ENCODE results near the gene ST6GALNAC4. TPM values are rescaled to one million over a fixed set of nuclear protein-coding genes. Genes with fewer than 3 reads are reported as not detected.

ST6GALNAC4 gene
- total RNA-seq, 6 donors from 2014 or later, result 41.3 to 105 (median 56.2) TPM

DNA sequence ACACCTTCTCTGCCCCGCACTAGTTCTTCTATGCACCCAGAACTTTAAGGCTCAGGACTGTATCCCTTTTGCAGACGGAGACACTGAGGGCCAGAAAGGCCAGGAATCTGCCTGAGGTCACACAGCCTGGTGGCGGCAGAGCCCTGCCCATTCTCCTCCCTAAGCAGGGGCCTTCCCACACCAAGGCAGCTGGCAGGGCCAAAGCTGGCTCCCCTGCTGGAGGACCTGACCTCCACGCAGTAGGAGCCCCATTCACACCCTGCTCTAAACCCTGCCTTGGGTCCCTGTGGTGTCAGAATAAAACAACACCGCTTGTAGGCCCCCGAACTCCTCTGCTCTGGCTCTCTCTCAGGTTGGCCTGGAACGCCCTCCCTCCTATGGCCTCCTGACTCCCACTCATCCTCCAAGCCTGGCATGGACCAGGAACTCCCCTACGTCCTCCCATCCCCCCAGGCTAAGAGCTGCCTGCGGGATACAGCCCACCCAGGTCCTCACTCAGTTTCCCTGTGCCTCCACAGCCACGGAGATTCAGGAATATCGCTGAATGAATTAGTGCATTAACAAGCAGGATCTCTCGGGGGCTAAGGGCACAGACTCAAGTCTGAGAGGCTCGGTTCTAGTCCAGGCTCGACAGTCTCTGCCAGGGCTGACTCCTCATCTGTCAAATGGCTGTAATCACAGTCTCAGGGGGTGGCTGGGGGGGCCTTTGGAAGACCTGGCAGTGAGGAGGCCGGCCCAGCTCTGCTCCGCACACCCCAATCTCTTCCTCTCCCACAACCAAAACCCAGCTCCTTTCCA is 20.2 kb downstream of the ST6GALNAC4 start:
- H3K4me3 ChIP-seq, result peak overlapping the region in 3 of 4 donors; percentile 4 to 98 (median 91)
- no peak for ATAC-seq (ENCODE audit: low FRiP score in 2 of 2)
- H3K36me3 ChIP-seq, result peaks cover 26 to 52% (median 40%) of the 10 kb centered on the region in 4 donors
- H3K4me1 ChIP-seq, result peaks cover 43 to 50% (median 48%) of the 10 kb centered on the region in 4 donors
- peak overlapping the region; percentile 92 to 98 (median 95) for H3K27ac ChIP-seq
- no peak for DNase-seq
- peaks cover 0 to 12% (median 4%) of the 10 kb centered on the region in 4 donors for H3K9me3 ChIP-seq
- TF ChIP-seq, protein P1, sequence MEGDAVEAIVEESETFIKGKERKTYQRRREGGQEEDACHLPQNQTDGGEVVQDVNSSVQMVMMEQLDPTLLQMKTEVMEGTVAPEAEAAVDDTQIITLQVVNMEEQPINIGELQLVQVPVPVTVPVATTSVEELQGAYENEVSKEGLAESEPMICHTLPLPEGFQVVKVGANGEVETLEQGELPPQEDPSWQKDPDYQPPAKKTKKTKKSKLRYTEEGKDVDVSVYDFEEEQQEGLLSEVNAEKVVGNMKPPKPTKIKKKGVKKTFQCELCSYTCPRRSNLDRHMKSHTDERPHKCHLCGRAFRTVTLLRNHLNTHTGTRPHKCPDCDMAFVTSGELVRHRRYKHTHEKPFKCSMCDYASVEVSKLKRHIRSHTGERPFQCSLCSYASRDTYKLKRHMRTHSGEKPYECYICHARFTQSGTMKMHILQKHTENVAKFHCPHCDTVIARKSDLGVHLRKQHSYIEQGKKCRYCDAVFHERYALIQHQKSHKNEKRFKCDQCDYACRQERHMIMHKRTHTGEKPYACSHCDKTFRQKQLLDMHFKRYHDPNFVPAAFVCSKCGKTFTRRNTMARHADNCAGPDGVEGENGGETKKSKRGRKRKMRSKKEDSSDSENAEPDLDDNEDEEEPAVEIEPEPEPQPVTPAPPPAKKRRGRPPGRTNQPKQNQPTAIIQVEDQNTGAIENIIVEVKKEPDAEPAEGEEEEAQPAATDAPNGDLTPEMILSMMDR (IDR thresholded peaks at IDR 0.05), result no peak
- TF ChIP-seq EP300 (IDR thresholded peaks at IDR 0.05) (no peak), POLR2A (IDR thresholded peaks at IDR 0.05) (no peak), POLR2AphosphoS5 (IDR thresholded peaks at IDR 0.05) (no peak)
- H3K27me3 ChIP-seq, result no peaks in the 10 kb centered on the region
- 84 to 90% methylated on average over 14 to 16 of the region's 16 CpGs for WGBS, 2 donors

DNA sequence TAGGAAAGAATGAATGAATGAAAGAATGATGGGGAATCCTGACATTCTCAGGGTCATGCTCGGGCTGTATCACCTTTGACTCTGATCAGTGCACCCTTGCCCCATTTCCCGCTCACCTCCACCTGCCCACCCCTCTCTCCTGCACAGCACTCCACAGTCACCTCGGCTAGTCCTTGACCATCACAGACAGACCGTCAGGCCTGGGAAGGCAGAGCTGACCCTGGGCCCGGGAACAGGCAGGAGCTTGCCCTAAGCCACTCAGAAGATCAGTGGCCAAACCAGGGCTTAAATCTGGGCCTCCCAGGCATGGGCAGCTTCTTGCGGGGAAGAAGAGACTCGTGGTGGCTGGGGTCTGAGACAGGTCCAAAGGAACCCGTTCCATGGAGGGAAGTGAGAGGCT is 21.0 kb downstream of the ST6GALNAC4 start:
- Histone ChIP-seq H3K9me3 (peaks cover 0 to 12% (median 4%) of the 10 kb centered on the region in 4 donors), H3K36me3 (peaks cover 26 to 58% (median 44%) of the 10 kb centered on the region in 4 donors), H3K4me1 (peaks cover 36 to 42% (median 40%) of the 10 kb centered on the region in 4 donors), H3K27me3 (no peaks in the 10 kb centered on the region), H3K27ac (peak overlapping the region in 1 of 4 donors; percentile 98), H3K4me3 (no peak overlapping the region)
- TF ChIP-seq EP300 (IDR thresholded peaks at IDR 0.05), result no peak
- no peak for TF ChIP-seq POLR2AphosphoS5 (IDR thresholded peaks at IDR 0.05)
- TF ChIP-seq, protein P1 (IDR thresholded peaks at IDR 0.05), result no peak
- TF ChIP-seq POLR2A (IDR thresholded peaks at IDR 0.05), result no peak
- 94 to 99% methylated on average over 8 of the region's 8 CpGs for WGBS, 2 donors
- no peak for ATAC-seq (ENCODE audit: low FRiP score in 2 of 2)
- no peak for DNase-seq

DNA sequence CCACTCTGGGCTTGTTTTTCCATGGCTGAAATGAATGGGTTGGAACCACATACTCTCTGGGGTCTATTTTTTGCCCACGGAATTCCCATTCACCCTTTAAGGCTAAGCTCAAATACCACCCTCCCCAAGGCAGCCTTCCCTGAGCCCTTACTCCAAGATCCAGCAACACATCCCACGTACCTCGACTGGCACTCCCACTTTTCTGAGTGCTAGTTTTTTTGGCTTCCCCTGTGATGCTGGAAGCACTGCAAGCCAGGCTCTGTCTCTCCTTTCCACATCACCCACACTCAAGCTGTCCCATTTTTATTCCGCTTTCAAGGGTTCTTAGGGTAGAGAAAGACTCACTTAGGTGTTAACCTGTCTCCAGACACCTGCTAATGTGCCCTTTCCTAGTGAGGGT is 23.4 kb downstream of the ST6GALNAC4 start:
- no peak overlapping the region for H3K27ac ChIP-seq
- no peak overlapping the region for H3K4me3 ChIP-seq
- peaks cover 0 to 12% (median 4%) of the 10 kb centered on the region in 4 donors for H3K9me3 ChIP-seq
- no peak for TF ChIP-seq POLR2AphosphoS5 (IDR thresholded peaks at IDR 0.05)
- TF ChIP-seq EP300 (IDR thresholded peaks at IDR 0.05), result no peak
- TF ChIP-seq, protein P1 (IDR thresholded peaks at IDR 0.05), result no peak
- no peak for TF ChIP-seq POLR2A (IDR thresholded peaks at IDR 0.05)
- ATAC-seq (ENCODE audit: low FRiP score in 2 of 2) (no peak), DNase-seq (no peak)
- peaks cover 32 to 80% (median 59%) of the 10 kb centered on the region in 4 donors for H3K36me3 ChIP-seq
- 98% methylated on average over 4 of the region's 4 CpGs for WGBS, 2 donors
- H3K27me3 ChIP-seq, result no peaks in the 10 kb centered on the region
- H3K4me1 ChIP-seq, result peaks cover 20 to 24% (median 23%) of the 10 kb centered on the region in 4 donors

DNA sequence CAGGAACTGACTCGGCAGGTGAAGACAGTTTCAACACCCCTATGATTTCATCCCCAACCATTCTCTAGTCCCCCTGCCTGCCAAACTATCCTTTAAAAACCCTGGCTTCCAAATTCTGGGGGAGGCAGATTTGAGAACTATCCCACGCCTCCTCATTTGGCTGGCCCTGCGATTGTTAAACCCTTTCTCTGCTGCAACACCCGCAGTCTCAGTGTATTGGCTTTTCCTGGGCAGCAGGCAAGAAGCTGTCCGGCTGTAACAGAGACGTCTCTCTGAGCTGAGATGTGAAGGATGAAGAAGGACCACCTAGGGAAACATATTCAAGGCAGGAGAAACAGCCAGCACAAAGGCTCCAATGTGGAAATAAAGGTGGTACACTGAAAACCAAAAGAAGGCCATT is 24.0 kb downstream of the ST6GALNAC4 start:
- no peak overlapping the region for H3K4me3 ChIP-seq
- H3K36me3 ChIP-seq, result peaks cover 32 to 85% (median 62%) of the 10 kb centered on the region in 4 donors
- peaks cover 0 to 12% (median 4%) of the 10 kb centered on the region in 4 donors for H3K9me3 ChIP-seq
- TF ChIP-seq POLR2A (IDR thresholded peaks at IDR 0.05), result no peak
- TF ChIP-seq EP300 (IDR thresholded peaks at IDR 0.05), result no peak
- TF ChIP-seq, protein P1 (IDR thresholded peaks at IDR 0.05), result no peak
- no peak for TF ChIP-seq POLR2AphosphoS5 (IDR thresholded peaks at IDR 0.05)
- no peaks in the 10 kb centered on the region for H3K27me3 ChIP-seq
- ATAC-seq (ENCODE audit: low FRiP score in 2 of 2) (no peak), DNase-seq (no peak)
- WGBS, 2 donors, result 97% methylated on average over 6 of the region's 6 CpGs
- H3K4me1 ChIP-seq, result peaks cover 15 to 18% (median 17%) of the 10 kb centered on the region in 4 donors
- no peak overlapping the region for H3K27ac ChIP-seq
